ENCODE measurements around the gene TNIP2. TPM values are rescaled to one million over a fixed set of nuclear protein-coding genes. Genes with fewer than 3 reads are reported as not detected.

TNIP2 gene
- total and polyA plus RNA-seq, 4 donors = 10.5 to 20.7 (median 13.5) TPM

DNA sequence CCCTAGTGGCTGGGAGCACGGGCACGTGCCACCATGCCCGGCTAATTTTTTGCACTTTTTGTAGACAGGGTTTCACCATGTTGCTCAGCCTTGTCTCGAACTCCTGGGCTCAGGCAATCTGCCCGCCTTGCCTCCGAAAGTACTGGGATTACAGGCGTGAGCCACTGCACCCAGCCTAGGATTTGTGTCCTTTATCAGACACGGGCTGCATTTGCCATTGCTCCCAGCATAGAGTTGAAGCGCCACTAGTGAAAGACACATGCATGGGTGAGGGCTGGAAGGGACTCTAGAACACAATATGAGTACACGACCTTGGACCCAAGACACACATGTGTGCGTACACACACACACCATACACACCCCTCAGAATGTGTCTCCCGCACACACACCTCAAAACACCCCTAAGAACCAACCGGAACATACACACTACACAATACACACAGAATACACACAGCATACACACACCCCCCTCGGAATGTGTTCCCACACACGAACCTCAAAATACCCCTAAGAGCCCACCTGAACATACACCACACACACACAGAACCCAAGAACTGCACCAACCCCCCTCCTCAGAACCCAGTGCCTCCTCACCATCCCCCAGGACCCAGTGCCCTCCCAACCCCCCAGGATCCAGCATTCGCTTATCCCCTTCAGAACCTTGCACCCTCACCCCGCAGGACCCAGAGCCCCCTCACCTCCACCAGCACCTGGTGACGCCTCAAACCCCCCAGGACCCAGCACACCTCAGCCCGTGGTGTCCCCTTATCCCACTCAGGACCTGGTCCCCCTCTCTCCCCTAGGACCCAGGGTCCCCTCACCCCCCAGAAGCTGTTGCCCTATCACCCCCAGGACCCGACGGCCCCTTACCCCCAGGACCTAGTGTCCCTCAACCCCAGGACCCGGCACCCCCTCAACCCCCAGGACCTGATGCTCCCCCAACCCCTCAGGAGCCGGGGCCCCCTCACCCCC lies 1.0 kb downstream of the TNIP2 start:
- H3K4me1 ChIP-seq (ENCODE audit: control insufficient read depth in 4 of 4, insufficient read depth in 4 of 4, low read length in 3 of 4) = peaks cover 0 to 12% (median 8%) of the 10 kb centered on the region in 4 donors

More for the DNA sequence above, 1.0 kb downstream of the TNIP2 start:
- H3K36me3 ChIP-seq (ENCODE audit: control insufficient read depth in 4 of 4, insufficient read depth in 3 of 4, low read depth in 1 of 4, low read length in 3 of 4) = peaks cover 0 to 3% (median 3%) of the 10 kb centered on the region in 4 donors
- DNase-seq (ENCODE audit: low spot score) = no peak
- TF ChIP-seq NR2F2 (IDR thresholded peaks at IDR 0.05) (no peak), RAD21 (IDR thresholded peaks at IDR 0.05) (no peak), MAX (IDR thresholded peaks at IDR 0.05) (no peak), REST (IDR thresholded peaks at IDR 0.05) (no peak), HNF4A (conservative IDR thresholded peaks at IDR 0.05) (no peak), CTCF (IDR thresholded peaks at IDR 0.05; ENCODE audit: low read depth, low read length, missing input control) (no peak), TAF1 (conservative IDR thresholded peaks at IDR 0.05) (no peak)
- TF ChIP-seq, protein P1, sequence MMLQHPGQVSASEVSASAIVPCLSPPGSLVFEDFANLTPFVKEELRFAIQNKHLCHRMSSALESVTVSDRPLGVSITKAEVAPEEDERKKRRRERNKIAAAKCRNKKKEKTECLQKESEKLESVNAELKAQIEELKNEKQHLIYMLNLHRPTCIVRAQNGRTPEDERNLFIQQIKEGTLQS (IDR thresholded peaks at IDR 0.05) = no peak
- TF ChIP-seq, protein P2, sequence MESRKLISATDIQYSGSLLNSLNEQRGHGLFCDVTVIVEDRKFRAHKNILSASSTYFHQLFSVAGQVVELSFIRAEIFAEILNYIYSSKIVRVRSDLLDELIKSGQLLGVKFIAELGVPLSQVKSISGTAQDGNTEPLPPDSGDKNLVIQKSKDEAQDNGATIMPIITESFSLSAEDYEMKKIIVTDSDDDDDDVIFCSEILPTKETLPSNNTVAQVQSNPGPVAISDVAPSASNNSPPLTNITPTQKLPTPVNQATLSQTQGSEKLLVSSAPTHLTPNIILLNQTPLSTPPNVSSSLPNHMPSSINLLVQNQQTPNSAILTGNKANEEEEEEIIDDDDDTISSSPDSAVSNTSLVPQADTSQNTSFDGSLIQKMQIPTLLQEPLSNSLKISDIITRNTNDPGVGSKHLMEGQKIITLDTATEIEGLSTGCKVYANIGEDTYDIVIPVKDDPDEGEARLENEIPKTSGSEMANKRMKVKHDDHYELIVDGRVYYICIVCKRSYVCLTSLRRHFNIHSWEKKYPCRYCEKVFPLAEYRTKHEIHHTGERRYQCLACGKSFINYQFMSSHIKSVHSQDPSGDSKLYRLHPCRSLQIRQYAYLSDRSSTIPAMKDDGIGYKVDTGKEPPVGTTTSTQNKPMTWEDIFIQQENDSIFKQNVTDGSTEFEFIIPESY (IDR thresholded peaks at IDR 0.05) = no peak
- WGBS = 58% methylated on average over 23 of the region's 23 CpGs
- no peak overlapping the region for H3K9ac ChIP-seq (ENCODE audit: low read depth in 1 of 2, low read length in 2 of 2)
- H3K27me3 ChIP-seq (ENCODE audit: control insufficient read depth in 4 of 4, insufficient read depth in 4 of 4, low read length in 3 of 4) = no peaks in the 10 kb centered on the region
- H3K9me3 ChIP-seq (ENCODE audit: control insufficient read depth in 4 of 4, low read length in 3 of 4) = no peaks in the 10 kb centered on the region
- peak overlapping the region; percentile 75 to 93 (median 76) for H3K4me3 ChIP-seq (ENCODE audit: low read depth in 1 of 3, low read length in 3 of 3)
- peak overlapping the region; percentile 80 to 83 for H3K27ac ChIP-seq (ENCODE audit: low read depth in 1 of 2, low read length in 2 of 2)
